ENCODE results near the gene KRTAP2-3. TPM values are rescaled to one million over a fixed set of nuclear protein-coding genes. Genes with fewer than 3 reads are reported as not detected.
"Not testable (repeated sequence)": the region's sequence is repeated elsewhere in the genome, so short reads cannot be mapped to it uniquely, and the experiment has no call there.

KRTAP2-3 gene
- total RNA-seq, 4 donors from 2014 or later = not detected

DNA sequence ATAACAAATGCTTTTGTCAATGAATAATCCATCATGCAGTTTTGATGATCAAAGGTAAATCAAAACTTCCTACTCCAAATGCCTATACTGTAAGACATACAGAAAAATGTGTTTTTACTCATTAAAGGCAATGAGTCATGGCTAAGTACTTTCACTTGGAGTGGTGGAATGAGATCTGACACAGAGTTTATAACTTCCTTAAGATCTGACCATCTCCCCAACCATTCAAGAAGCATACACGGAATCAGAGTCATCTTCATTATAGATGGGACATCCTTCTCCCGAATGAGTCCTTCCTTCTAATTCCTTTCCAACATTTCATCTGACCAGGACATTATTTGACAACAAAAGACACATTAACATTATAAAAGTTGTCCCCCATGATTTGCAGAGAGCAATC, 23.5 kb upstream of the KRTAP2-3 start:
- 89% methylated on average over 2 of the region's 2 CpGs for WGBS
- H3K9me3 ChIP-seq; intact Hi-C loops (cut with DNase I); H3K27ac ChIP-seq (replicated peaks in 1 of 4); DNase-seq (ENCODE audit: extremely low spot score); H3K4me1 ChIP-seq; H3K36me3 ChIP-seq; H3K4me3 ChIP-seq: not testable (repeated sequence)
- peaks cover 0 to 11% (median 0%) of the 10 kb centered on the region in 4 donors for H3K27me3 ChIP-seq

DNA sequence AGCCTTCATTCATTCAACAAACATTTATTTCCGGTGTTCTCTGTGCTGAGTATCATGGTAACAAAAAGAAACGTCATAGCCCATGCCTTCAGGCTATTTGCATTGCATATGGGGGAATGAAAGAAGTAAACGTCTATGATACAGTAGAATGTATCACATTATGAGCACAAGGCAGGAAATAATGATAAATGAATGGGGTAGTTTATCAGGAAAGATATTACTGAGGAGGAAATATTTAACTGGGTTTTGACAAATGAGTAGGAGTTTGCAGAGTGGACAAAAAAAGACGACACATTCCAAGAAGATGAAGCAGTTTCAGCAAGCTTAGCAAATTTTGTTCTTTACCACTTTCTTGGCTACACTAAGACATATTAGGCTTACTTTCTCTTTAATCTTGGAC, 22.7 kb upstream of the KRTAP2-3 start:
- TF ChIP-seq POLR2AphosphoS5 (IDR thresholded peaks at IDR 0.05) (no peak), EP300 (IDR thresholded peaks at IDR 0.05) (no peak), POLR2A (IDR thresholded peaks at IDR 0.05; ENCODE audit: low read depth) (no peak)
- TF ChIP-seq, protein P1, sequence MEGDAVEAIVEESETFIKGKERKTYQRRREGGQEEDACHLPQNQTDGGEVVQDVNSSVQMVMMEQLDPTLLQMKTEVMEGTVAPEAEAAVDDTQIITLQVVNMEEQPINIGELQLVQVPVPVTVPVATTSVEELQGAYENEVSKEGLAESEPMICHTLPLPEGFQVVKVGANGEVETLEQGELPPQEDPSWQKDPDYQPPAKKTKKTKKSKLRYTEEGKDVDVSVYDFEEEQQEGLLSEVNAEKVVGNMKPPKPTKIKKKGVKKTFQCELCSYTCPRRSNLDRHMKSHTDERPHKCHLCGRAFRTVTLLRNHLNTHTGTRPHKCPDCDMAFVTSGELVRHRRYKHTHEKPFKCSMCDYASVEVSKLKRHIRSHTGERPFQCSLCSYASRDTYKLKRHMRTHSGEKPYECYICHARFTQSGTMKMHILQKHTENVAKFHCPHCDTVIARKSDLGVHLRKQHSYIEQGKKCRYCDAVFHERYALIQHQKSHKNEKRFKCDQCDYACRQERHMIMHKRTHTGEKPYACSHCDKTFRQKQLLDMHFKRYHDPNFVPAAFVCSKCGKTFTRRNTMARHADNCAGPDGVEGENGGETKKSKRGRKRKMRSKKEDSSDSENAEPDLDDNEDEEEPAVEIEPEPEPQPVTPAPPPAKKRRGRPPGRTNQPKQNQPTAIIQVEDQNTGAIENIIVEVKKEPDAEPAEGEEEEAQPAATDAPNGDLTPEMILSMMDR (IDR thresholded peaks at IDR 0.05) = no peak
- 43% methylated on average over 4 of the region's 4 CpGs for WGBS
- intact Hi-C loops (cut with DNase I) = no loop called here
- H3K4me3 ChIP-seq = no peak overlapping the region
- H3K27ac ChIP-seq (replicated peaks in 1 of 4) = no peak overlapping the region
- DNase-seq (ENCODE audit: extremely low spot score) = no peak
- H3K27me3 ChIP-seq = peaks cover 0 to 11% (median 0%) of the 10 kb centered on the region in 4 donors
- no peaks in the 10 kb centered on the region for H3K36me3 ChIP-seq
- no peaks in the 10 kb centered on the region for H3K9me3 ChIP-seq
- H3K4me1 ChIP-seq = no peaks in the 10 kb centered on the region

DNA sequence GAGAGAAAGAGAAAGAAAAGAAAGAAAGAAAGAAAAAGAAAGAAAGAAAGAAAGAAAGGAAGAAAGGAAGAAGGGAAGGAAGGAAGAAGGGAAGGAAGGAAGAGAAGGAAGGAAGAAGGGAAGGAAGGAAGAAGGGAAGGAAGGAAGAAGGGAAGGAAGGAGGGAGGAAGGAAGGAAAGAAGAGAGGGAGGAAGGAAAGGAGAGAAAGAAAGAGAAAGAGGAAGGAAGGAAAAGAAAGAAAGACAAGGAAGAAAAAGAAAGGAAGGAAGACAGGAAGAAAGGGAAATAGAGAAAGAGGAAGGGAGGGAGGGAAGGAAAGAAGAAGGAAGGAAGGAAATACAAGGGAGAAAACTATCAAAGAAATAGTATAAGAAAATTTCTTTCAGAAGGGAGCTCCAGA, 16.9 kb upstream of the KRTAP2-3 start:
- Histone ChIP-seq H3K27ac (replicated peaks in 1 of 4) (no peak overlapping the region), H3K9me3 (no peaks in the 10 kb centered on the region), H3K36me3 (no peaks in the 10 kb centered on the region), H3K4me3 (no peak overlapping the region), H3K27me3 (peaks cover 0 to 6% (median 0%) of the 10 kb centered on the region in 4 donors), H3K4me1 (no peaks in the 10 kb centered on the region)
- intact Hi-C loops (cut with DNase I) = no loop called here
- TF ChIP-seq, protein P1 (IDR thresholded peaks at IDR 0.05) = no peak
- TF ChIP-seq EP300 (IDR thresholded peaks at IDR 0.05) = no peak
- no peak for TF ChIP-seq POLR2AphosphoS5 (IDR thresholded peaks at IDR 0.05)
- TF ChIP-seq POLR2A (IDR thresholded peaks at IDR 0.05; ENCODE audit: low read depth) = no peak
- no peak for DNase-seq (ENCODE audit: extremely low spot score)

DNA sequence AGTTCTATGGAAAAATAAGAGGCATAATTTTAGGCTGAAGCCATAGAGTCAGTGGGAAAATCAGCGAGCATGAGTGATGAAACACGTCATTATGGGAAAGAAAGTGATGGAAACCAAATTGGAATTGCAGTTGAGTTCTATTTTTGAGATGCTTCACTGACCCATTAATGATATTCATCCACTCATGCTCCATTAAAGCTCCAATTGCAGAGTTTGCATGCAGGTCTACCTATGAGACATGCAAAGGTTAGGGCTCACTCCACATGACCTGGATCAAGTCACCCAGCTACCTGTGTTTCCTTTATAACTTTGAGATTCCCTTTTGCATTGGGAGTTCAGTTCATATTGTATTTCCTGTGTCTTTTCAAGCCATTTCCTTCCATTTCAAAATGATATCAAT, 13.8 kb upstream of the KRTAP2-3 start:
- Histone ChIP-seq H3K27ac (replicated peaks in 1 of 4) (no peak overlapping the region), H3K9me3 (no peaks in the 10 kb centered on the region), H3K4me1 (no peaks in the 10 kb centered on the region), H3K36me3 (no peaks in the 10 kb centered on the region), H3K27me3 (peaks cover 0 to 6% (median 0%) of the 10 kb centered on the region in 4 donors), H3K4me3 (no peak overlapping the region)
- WGBS = 86% methylated on average over 2 of the region's 2 CpGs
- intact Hi-C loops (cut with DNase I) = no loop called here
- DNase-seq (ENCODE audit: extremely low spot score) = no peak
- TF ChIP-seq, protein P1 (IDR thresholded peaks at IDR 0.05) = no peak
- TF ChIP-seq EP300 (IDR thresholded peaks at IDR 0.05) (no peak), POLR2AphosphoS5 (IDR thresholded peaks at IDR 0.05) (no peak), POLR2A (IDR thresholded peaks at IDR 0.05; ENCODE audit: low read depth) (no peak)

DNA sequence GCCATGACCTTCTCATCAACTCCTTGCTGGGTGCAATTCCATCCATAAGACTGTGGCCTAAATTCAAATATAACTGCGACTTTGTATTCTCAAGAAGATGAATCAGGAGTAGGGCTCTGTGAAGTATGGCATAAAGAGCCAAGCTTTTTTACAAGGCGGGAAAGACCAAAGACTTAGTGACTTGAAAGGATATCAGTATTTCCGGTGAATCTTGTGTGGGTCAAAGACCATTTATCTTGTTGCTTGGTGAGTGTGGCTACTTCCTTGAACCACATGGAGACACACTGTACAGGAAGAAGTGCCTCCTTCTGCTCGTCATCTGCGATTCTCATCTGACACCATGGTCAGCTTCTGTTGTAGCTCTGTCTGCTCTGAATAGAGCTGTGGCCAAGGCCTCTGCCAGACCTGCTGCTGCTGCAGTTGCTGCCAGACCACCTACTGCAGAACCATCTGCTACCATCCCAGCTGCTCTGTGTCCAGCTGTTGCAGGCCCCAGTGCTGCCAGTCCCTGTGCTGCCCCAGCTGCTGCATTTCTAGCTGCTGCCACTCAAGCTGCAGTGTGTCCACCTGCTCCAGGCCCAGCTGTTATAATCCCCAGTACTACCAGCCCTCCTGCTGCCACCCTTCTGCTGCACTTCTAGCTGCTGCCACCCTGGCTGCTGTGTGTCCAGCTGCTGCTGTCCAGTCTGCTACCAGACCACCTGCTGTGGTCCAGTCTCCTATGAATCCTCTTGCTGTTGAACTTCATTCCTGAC, 11.9 kb upstream of the KRTAP2-3 start:
- intact Hi-C loops (cut with DNase I) = no loop called here
- Histone ChIP-seq H3K27me3 (peaks cover 0 to 6% (median 0%) of the 10 kb centered on the region in 4 donors), H3K4me3 (no peak overlapping the region), H3K9me3 (no peaks in the 10 kb centered on the region), H3K36me3 (no peaks in the 10 kb centered on the region), H3K4me1 (no peaks in the 10 kb centered on the region), H3K27ac (replicated peaks in 1 of 4) (no peak overlapping the region)
- TF ChIP-seq, protein P1 (IDR thresholded peaks at IDR 0.05) = no peak
- TF ChIP-seq POLR2A (IDR thresholded peaks at IDR 0.05; ENCODE audit: low read depth) (no peak), POLR2AphosphoS5 (IDR thresholded peaks at IDR 0.05) (no peak), EP300 (IDR thresholded peaks at IDR 0.05) (no peak)
- DNase-seq (ENCODE audit: extremely low spot score) = no peak
- 87% methylated on average over 5 of the region's 5 CpGs for WGBS
